GM21737 (cell line): Measurements from ENCODE around the gene CCDC172.
"Not testable (repeated sequence)": the region's sequence is repeated elsewhere in the genome, so short reads cannot be mapped to it uniquely, and the experiment has no call there.

Experiments used
- ATAC-seq: cut with Tn5 transposase; IDR thresholded peaks from one replicate; pipeline ENCODE4 v1.9.1; 2021; ENCODE audit warnings: mild to moderate bottlenecking, moderate library complexity; ENCODE audit not compliant: unreplicated experiment

CCDC172 gene

DNA sequence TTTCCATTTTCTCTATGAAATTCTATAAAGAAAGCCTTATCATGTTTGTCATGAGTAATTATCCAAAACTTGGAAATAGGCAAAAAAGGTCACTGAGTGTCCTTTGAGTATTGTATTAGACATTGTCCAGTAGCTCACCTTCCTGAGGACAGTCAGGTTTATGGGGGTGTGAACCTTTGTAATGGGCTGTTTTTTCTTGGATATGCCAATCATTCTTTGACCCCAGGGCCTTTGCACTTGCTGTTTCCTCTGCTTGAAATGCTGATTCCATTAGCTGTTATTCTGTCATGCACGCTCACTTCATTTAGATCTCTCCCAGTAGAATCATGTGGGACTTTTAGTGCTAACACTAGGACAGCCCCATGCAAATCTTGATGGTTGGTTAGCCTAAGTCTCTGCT is 4.9 kb downstream of the CCDC172 start:
- ATAC-seq: no peak

- ATAC-seq: no peak
These were observed 7.6 kb downstream of the CCDC172 start for GRCh38 chr10:116331815-116332214.

- no peak for ATAC-seq
These were observed 12.6 kb downstream of the CCDC172 start for GRCh38 chr10:116336866-116337265.

- ATAC-seq: no peak
These were observed 27.9 kb downstream of the CCDC172 start for GRCh38 chr10:116352125-116352524.

- ATAC-seq: no peak
These were observed 29.6 kb downstream of the CCDC172 start for GRCh38 chr10:116353817-116354216.

GRCh38 chr10:116355341-116355740 is 31.1 kb downstream of the CCDC172 start:
- ATAC-seq: no peak

DNA sequence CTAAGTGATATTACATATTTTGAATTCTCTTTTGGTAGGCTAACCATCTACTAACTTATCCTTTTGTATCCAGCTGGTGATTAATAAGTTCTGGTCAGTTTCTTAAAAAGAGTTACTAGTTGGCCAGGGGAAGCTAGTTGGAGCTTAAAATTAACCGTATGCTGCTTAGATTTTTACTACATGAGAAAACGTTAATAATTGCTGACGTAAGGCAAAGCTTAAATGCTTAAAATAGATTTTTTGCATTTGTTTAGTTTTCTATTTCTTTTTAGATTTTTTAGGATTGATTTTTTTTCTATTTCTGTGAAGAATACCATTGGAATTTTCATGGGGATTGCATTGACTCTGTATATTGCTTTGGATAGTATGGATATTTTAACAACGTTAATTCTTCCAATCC is 32.6 kb downstream of the CCDC172 start:
- ATAC-seq: no peak

DNA sequence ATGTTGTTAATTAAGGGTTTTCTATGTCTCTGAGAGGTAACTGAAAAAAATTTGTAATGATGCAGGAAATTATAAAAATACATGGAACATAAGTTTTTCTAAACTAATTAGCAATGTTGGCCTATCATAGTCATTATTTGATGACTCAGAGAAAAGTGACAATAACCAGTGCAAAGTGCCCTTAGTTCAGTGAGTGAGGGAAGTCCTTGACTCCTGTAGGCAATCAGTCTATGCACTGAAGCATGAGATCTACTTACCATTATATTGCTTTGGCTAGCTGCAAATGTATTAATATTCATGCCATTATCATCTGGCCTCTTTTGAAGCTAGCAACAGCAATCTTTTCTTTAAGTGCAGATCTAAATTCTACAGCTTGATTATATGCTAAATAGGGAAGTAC is 40.6 kb downstream of the CCDC172 start:
- no peak for ATAC-seq

DNA sequence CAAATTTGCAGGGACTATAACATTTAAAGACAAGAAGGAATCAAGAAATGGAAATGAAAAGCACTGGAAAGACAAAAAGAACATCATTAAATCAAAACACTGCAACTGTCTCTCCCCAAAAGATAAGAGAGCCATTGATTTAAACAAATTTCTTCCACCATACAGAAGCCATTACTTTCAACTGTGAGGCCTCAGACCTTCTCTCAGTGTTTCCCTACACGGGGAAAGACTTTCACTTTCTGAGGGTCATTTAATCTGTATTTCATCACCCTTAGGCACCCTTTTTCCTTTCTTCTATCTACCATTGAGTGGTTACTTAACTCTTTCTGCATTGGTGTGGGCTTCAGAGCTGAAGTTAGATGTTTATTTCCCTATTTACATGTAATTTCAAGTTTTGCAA is 47.5 kb downstream of the CCDC172 start:
- no peak for ATAC-seq

GRCh38 chr10:116382290-116382689 is 58.0 kb downstream of the CCDC172 start:
- no peak for ATAC-seq

GRCh38 chr10:116385311-116385710 is 61.1 kb downstream of the CCDC172 start:
- ATAC-seq: no peak

- no peak for ATAC-seq
These were observed 62.0 kb downstream of the CCDC172 start for GRCh38 chr10:116385994-116386809.

GRCh38 chr10:116393246-116393831 is 69.1 kb downstream of the CCDC172 start:
- ATAC-seq: not testable (repeated sequence)

GRCh38 chr10:116395223-116395985 is 71.2 kb downstream of the CCDC172 start:
- ATAC-seq: no peak

DNA sequence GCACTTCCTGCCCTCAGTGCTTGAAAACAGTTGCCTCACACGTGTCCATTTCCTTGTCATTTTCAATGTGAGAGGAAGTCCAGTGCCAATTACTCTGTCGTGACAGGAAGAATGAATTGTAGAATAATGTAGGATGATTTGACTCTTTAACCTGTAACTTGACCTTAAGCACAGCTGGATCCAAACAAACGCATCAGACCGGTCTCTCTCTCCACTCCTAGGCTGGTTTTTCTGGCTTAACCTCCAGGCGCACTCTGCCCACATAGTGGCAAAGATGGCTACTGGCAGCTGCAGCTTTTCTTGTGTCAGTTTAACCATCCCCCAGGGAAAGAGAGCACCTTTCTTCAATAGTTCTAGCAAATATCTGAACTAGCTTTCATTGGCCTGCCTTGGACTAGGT is 74.0 kb downstream of the CCDC172 start:
- ATAC-seq: no peak

- no peak for ATAC-seq
These were observed 78.6 kb downstream of the CCDC172 start for GRCh38 chr10:116402858-116403257.

GRCh38 chr10:116403740-116404250 is 79.5 kb downstream of the CCDC172 start:
- no peak for ATAC-seq

- ATAC-seq: no peak
These were observed 84.5 kb downstream of the CCDC172 start for GRCh38 chr10:116408719-116409118.

- no peak for ATAC-seq
These were observed 86.1 kb downstream of the CCDC172 start for GRCh38 chr10:116410351-116410750.

- no peak for ATAC-seq
These were observed 93.6 kb downstream of the CCDC172 start for GRCh38 chr10:116417821-116418220.

- no peak for ATAC-seq
These were observed 94.1 kb downstream of the CCDC172 start for GRCh38 chr10:116418389-116418788.

DNA sequence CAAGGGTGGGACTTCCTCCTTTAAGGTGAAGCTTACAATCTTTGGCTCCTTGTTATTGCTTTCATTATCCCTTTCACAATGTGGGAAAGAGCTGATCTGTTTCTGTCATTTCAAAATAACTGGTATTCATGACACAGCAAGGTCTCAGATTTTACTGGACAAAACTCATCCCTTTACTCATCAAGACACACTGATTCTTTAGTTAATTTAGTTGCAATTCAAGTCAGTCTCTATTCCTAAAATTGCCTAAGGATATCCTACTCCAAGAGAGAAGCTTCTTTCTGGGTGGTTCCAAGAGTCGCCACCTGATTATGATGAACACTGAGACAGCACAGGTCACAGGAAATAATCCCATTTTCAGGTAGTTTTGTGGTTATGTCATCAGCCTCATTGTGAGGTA is 97.6 kb downstream of the CCDC172 start:
- no peak for ATAC-seq
